Vagina (tissue), 2 donors: Measurements from ENCODE around the gene NYAP2.

ENCODE experiments used
- CTCF ChIP-seq, 3 experiments: fragments of 450-650 bp in 2 of 3; fragments of 200-600 bp in 1 of 3; sonication (generic) in 1 of 3; IDR thresholded peaks; one replicate each; pipeline ENCODE4 v1.5.1; 2017 to 2019; ENCODE audit warnings: antibody characterized with exemption in 3 of 3, mild to moderate bottlenecking in 2 of 3, moderate library complexity in 2 of 3
- POLR2AphosphoS5 ChIP-seq, 2 donors: sonication (generic); formaldehyde crosslinking; IDR thresholded peaks; one replicate each; pipeline ENCODE4 v1.9.0; 2017; ENCODE audit warnings: antibody characterized with exemption in 2 of 2, mild to moderate bottlenecking in 2 of 2, low read depth in 1 of 2; ENCODE audit not compliant: insufficient read depth in 1 of 2

GRCh38 chr2:225415792-225416191 is 16.3 kb downstream of the NYAP2 start:
- no peak for TF ChIP-seq CTCF (IDR thresholded peaks at IDR 0.05)
- no peak for TF ChIP-seq POLR2AphosphoS5 (IDR thresholded peaks at IDR 0.05; ENCODE audit: insufficient read depth in 1 of 2, low read depth in 1 of 2)
